H9 (cell line): Measurements from ENCODE around the gene ZNG1F. TPM values are rescaled to one million over a fixed set of nuclear protein-coding genes. Genes with fewer than 3 reads are reported as not detected.
"Not testable (repeated sequence)": the region's sequence is repeated elsewhere in the genome, so short reads cannot be mapped to it uniquely, and the experiment has no call there.

Experiments used
- DNase-seq: peaks from one replicate; pipeline ENCODE4 v3.0.0-alpha.2; 2017
- H2AFZ ChIP-seq: one replicate; pipeline ENCODE4 v1.6.1; 2013; ENCODE audit warnings: mild to moderate bottlenecking, low read length, control low read depth, moderate library complexity
- H2AK5ac ChIP-seq: 2 replicates; pipeline ENCODE4 v1.6.1; 2013; ENCODE audit warnings: low read length, control low read depth, mixed read lengths; ENCODE audit not compliant: insufficient read length
- H2BK120ac ChIP-seq: one replicate; pipeline ENCODE4 v1.6.1; 2013; ENCODE audit warnings: low read depth, mild to moderate bottlenecking, low read length, control low read depth, inconsistent platforms; ENCODE audit not compliant: poor library complexity, severe bottlenecking
- H2BK12ac ChIP-seq: 2 replicates; pipeline ENCODE4 v1.6.1; 2013; ENCODE audit warnings: low read length, control low read depth, mixed read lengths, low read depth; ENCODE audit not compliant: insufficient read length
- H2BK15ac ChIP-seq: 2 replicates; pipeline ENCODE4 v1.6.1; 2013; ENCODE audit warnings: low read depth, low read length, control low read depth
- H2BK20ac ChIP-seq: one replicate; pipeline ENCODE4 v1.6.1; 2013; ENCODE audit warnings: low read depth, mild to moderate bottlenecking, low read length, control low read depth, inconsistent platforms; ENCODE audit not compliant: poor library complexity, severe bottlenecking
- H2BK5ac ChIP-seq: 2 replicates; pipeline ENCODE4 v1.6.1; 2013; ENCODE audit warnings: low read length, control low read depth, mixed read lengths; ENCODE audit not compliant: insufficient read length
- H3K14ac ChIP-seq: 2 replicates; pipeline ENCODE4 v1.6.1; 2013; ENCODE audit warnings: low read length, control low read depth; ENCODE audit not compliant: insufficient read depth
- H3K18ac ChIP-seq: 2 replicates; pipeline ENCODE4 v1.6.1; 2013; ENCODE audit warnings: low read depth, mild to moderate bottlenecking, mixed read lengths, low read length, control low read depth; ENCODE audit not compliant: insufficient read length
- H3K23ac ChIP-seq: 2 replicates; pipeline ENCODE4 v1.6.1; 2013; ENCODE audit warnings: low read length, control low read depth, mixed read lengths, low read depth; ENCODE audit not compliant: insufficient read length
- H3K23me2 ChIP-seq: 2 replicates; pipeline ENCODE4 v1.6.1; 2013; ENCODE audit warnings: low read depth, mild to moderate bottlenecking, mixed read lengths, low read length, control low read depth; ENCODE audit not compliant: insufficient read length, poor library complexity, severe bottlenecking
- H3K27ac ChIP-seq: 2 replicates; pipeline ENCODE4 v1.5.1; 2013; ENCODE audit warnings: low read length, control low read depth, mixed read lengths, low read depth; ENCODE audit not compliant: insufficient read length
- H3K27me3 ChIP-seq: 2 replicates; pipeline ENCODE4 v1.6.1; 2013; ENCODE audit warnings: low read length, control low read depth, inconsistent platforms; ENCODE audit not compliant: insufficient read depth
- H3K4ac ChIP-seq: 2 replicates; pipeline ENCODE4 v1.6.1; 2013; ENCODE audit warnings: low read depth, mild to moderate bottlenecking, control low read depth, inconsistent platforms, low read length, moderate library complexity
- H3K4me1 ChIP-seq: 2 replicates; pipeline ENCODE4 v1.6.1; 2013; ENCODE audit warnings: low read length, control low read depth, inconsistent platforms; ENCODE audit not compliant: insufficient read depth
- H3K4me2 ChIP-seq: 2 replicates; pipeline ENCODE4 v1.6.1; 2013; ENCODE audit warnings: low read length, control low read depth, mixed read lengths; ENCODE audit not compliant: insufficient read length, insufficient read depth
- H3K56ac ChIP-seq: 2 replicates; pipeline ENCODE4 v1.6.1; 2013; ENCODE audit warnings: low read depth, mild to moderate bottlenecking, mixed read lengths, low read length, control low read depth; ENCODE audit not compliant: insufficient read length
- H3K79me1 ChIP-seq: 2 replicates; pipeline ENCODE4 v1.6.1; 2013; ENCODE audit warnings: low read depth, mild to moderate bottlenecking, moderate library complexity, low read length, control low read depth, inconsistent platforms; ENCODE audit not compliant: insufficient read depth, poor library complexity, severe bottlenecking
- H3K79me2 ChIP-seq: 2 replicates; pipeline ENCODE4 v1.6.1; 2013; ENCODE audit warnings: low read length, control low read depth, inconsistent platforms; ENCODE audit not compliant: insufficient read depth
- H3K9ac ChIP-seq: 2 replicates; pipeline ENCODE4 v1.6.1; 2013; ENCODE audit warnings: low read length, control low read depth, mixed read lengths; ENCODE audit not compliant: insufficient read length; ENCODE audit errors: extremely low read depth
- H3K9me3 ChIP-seq: one replicate; pipeline ENCODE4 v1.6.1; 2013; ENCODE audit warnings: low read depth, low read length, inconsistent platforms; ENCODE audit not compliant: control insufficient read depth
- H3T11ph ChIP-seq: one replicate; pipeline ENCODE4 v1.6.1; 2013; ENCODE audit warnings: mild to moderate bottlenecking, low read length, control low read depth, inconsistent platforms
- H4K20me1 ChIP-seq: one replicate; pipeline ENCODE4 v1.6.1; 2013; ENCODE audit not compliant: control insufficient read depth, insufficient read length, insufficient read depth
- H4K5ac ChIP-seq: 2 replicates; pipeline ENCODE4 v1.6.1; 2013; ENCODE audit warnings: low read depth, mild to moderate bottlenecking, mixed read lengths, low read length, control low read depth; ENCODE audit not compliant: insufficient read length
- H4K8ac ChIP-seq: replicated peaks from 2 replicates; pipeline ENCODE4 v1.6.1; 2013; ENCODE audit warnings: low read length, control low read depth, mixed read lengths, low read depth; ENCODE audit not compliant: insufficient read length
- H4K91ac ChIP-seq: 2 replicates; pipeline ENCODE4 v1.6.1; 2013; ENCODE audit warnings: low read depth, mild to moderate bottlenecking, moderate library complexity, mixed read lengths, low read length, control low read depth; ENCODE audit not compliant: insufficient read length
- H3K27ac Mint-ChIP-seq, 3 experiments: 2 replicates in 2 of 3; 3 replicates in 1 of 3; pipeline ENCODE4 v1.8.0; 2020 to 2021; ENCODE audit warnings: mixed read lengths in 3 of 3, mild to moderate bottlenecking in 1 of 3, moderate library complexity in 1 of 3
- H3K27me3 Mint-ChIP-seq: 2 replicates; pipeline ENCODE4 v1.8.0; 2021; ENCODE audit warnings: low read depth, mild to moderate bottlenecking, moderate library complexity, mixed read lengths
- H3K36me3 Mint-ChIP-seq, 3 experiments: 2 replicates in 2 of 3; 3 replicates in 1 of 3; pipeline ENCODE4 v1.8.0; 2020 to 2021; ENCODE audit warnings: low read depth in 3 of 3, mixed read lengths in 3 of 3; ENCODE audit not compliant: insufficient read depth in 1 of 3
- H3K4me1 Mint-ChIP-seq, 2 experiments: 2 replicates each; pipeline ENCODE4 v1.8.0; 2020; ENCODE audit warnings: mixed read lengths in 2 of 2
- H3K4me3 Mint-ChIP-seq, 2 experiments: 2 replicates in 1 of 2; 3 replicates in 1 of 2; pipeline ENCODE4 v1.8.0; 2020 to 2021; ENCODE audit warnings: mild to moderate bottlenecking in 2 of 2, mixed read lengths in 2 of 2, moderate library complexity in 1 of 2
- H3K9me3 Mint-ChIP-seq, 2 experiments: 2 replicates in 1 of 2; 3 replicates in 1 of 2; pipeline ENCODE4 v1.8.0; 2020; ENCODE audit warnings: mild to moderate bottlenecking in 2 of 2, mixed read lengths in 2 of 2, moderate library complexity in 1 of 2
- CTCF ChIP-seq: fragments of 200-600 bp; sonication (generic); conservative IDR thresholded peaks from 3 replicates; pipeline ENCODE4 v1.8.0; 2021; ENCODE audit warnings: antibody characterized with exemption, mild to moderate bottlenecking
- WGBS: extraction: QIAGEN DNeasy Blood & Tissue Kit; methylation state at CpG from one replicate; pipeline ENCODE4 v1.1.7; 2013; ENCODE audit warnings: missing lambda C conversion rate, low lambda C conversion rate, mixed read lengths; ENCODE audit not compliant: insufficient read length; ENCODE audit errors: extremely low coverage; 5-methylcytosine and 5-hydroxymethylcytosine counted together
- total RNA-seq: library from RNA; stranded (reverse); gene quantifications from 2 replicates; pipeline ENCODE4 v1.2.1, GENCODE V29; 2021

ZNG1F gene
- total RNA-seq, 1 experiment from 2014 or later = 13.4 TPM

- Histone ChIP-seq H4K8ac (no peak overlapping the region), H2BK20ac (no peak overlapping the region), H3K9ac (no peak overlapping the region), H3K4ac (no peak overlapping the region), H3K27me3 (peaks cover 6% of the 10 kb centered on the region; the same call in 1 of the 2 replicates), H2BK5ac (no peak overlapping the region), H4K20me1 (no peaks in the 10 kb centered on the region), H3K4me1 (no peaks in the 10 kb centered on the region), H3K23me2 (no peaks in the 10 kb centered on the region), H3K14ac (no peak overlapping the region), H4K5ac (no peak overlapping the region), H2AK5ac (no peak overlapping the region), H2BK120ac (no peak overlapping the region), H3K18ac (no peak overlapping the region), H3K23ac (no peak overlapping the region), H3K79me1 (no peaks in the 10 kb centered on the region), H3K79me2 (no peaks in the 10 kb centered on the region), H3T11ph (no peak overlapping the region), H3K9me3 (peaks cover 17% of the 10 kb centered on the region), H2AFZ (no peak overlapping the region), H3K4me2 (no peak overlapping the region), H2BK12ac (no peak overlapping the region), H3K27ac (no peak overlapping the region), H4K91ac (no peak overlapping the region), H3K56ac (no peak overlapping the region), H2BK15ac (no peak overlapping the region)
- peaks cover 6 to 13% of the 10 kb centered on the region in 2 experiments for H3K9me3 Mint-ChIP-seq
- no peaks in the 10 kb centered on the region for H3K4me1 Mint-ChIP-seq
- no peak overlapping the region for H3K4me3 Mint-ChIP-seq
- peaks cover 15% of the 10 kb centered on the region for H3K27me3 Mint-ChIP-seq
- TF ChIP-seq CTCF = no peak
- no peak overlapping the region for H3K27ac Mint-ChIP-seq
- WGBS = no CpG with 5 or more reads among the region's 7 CpGs
- H3K36me3 Mint-ChIP-seq = peaks cover 0 to 3% (median under 1%) of the 10 kb centered on the region in 3 experiments; a peak in 2 of 7 replicates
- DNase-seq = peak; percentile 54
These were observed 40.6 kb upstream of the ZNG1F start for GRCh38 chr9:41229408-41230401.

- no CpG with 5 or more reads among the region's 4 CpGs for WGBS
- not testable (repeated sequence) for H3K36me3 Mint-ChIP-seq, H3K27me3 Mint-ChIP-seq
These were observed 30.7 kb upstream of the ZNG1F start for GRCh38 chr9:41219831-41220230.

More at GRCh38 chr9:41219831-41220230, 30.7 kb upstream of the ZNG1F start:
- H3K4me3 Mint-ChIP-seq, H3T11ph ChIP-seq, H3K27ac Mint-ChIP-seq, H3K14ac ChIP-seq, H2AFZ ChIP-seq, H3K9me3 Mint-ChIP-seq, H3K9ac ChIP-seq, H3K23ac ChIP-seq, H2BK5ac ChIP-seq, H4K91ac ChIP-seq, H3K4me1 ChIP-seq, H2BK20ac ChIP-seq, H3K27me3 ChIP-seq, H3K23me2 ChIP-seq, H4K5ac ChIP-seq, H3K79me1 ChIP-seq, H2AK5ac ChIP-seq, H4K8ac ChIP-seq, H3K9me3 ChIP-seq, H2BK15ac ChIP-seq, H3K18ac ChIP-seq, DNase-seq, H3K4me2 ChIP-seq, H3K4ac ChIP-seq, H3K27ac ChIP-seq, H2BK120ac ChIP-seq, H3K79me2 ChIP-seq, H3K4me1 Mint-ChIP-seq, H2BK12ac ChIP-seq, H3K56ac ChIP-seq, H4K20me1 ChIP-seq: not testable (repeated sequence)
